ENCODE data around the gene TMEM208.
A peak's percentile ranks its signal among the peaks of the same experiment; 100 is the strongest.

TMEM208 gene

GRCh38 chr16:67237396-67238277 is 10.7 kb downstream of the TMEM208 start:
- no peak for DNase-seq

GRCh38 chr16:67238278-67238575 is 11.3 kb downstream of the TMEM208 start:
- no peak for DNase-seq

- DNase-seq = no peak
These were observed 12.0 kb downstream of the TMEM208 start for GRCh38 chr16:67238806-67239470.

GRCh38 chr16:67240506-67240905 is 13.6 kb downstream of the TMEM208 start:
- no peak for DNase-seq

GRCh38 chr16:67241008-67241900 is 14.3 kb downstream of the TMEM208 start:
- no peak for DNase-seq

GRCh38 chr16:67242138-67242730 is 15.3 kb downstream of the TMEM208 start:
- DNase-seq = no peak

GRCh38 chr16:67243481-67243880 is 16.6 kb downstream of the TMEM208 start:
- no peak for DNase-seq

- DNase-seq = peak; percentile 87
These were observed 17.7 kb downstream of the TMEM208 start for GRCh38 chr16:67244387-67245185.

- DNase-seq = no peak
These were observed 18.3 kb downstream of the TMEM208 start for GRCh38 chr16:67245186-67245585.

- no peak for DNase-seq
These were observed 18.7 kb downstream of the TMEM208 start for GRCh38 chr16:67245674-67246080.

GRCh38 chr16:67246081-67246755 is 19.3 kb downstream of the TMEM208 start:
- peak; percentile 81 for DNase-seq

- DNase-seq = peak; percentile 81
These were observed 19.8 kb downstream of the TMEM208 start for GRCh38 chr16:67246756-67247191.

GRCh38 chr16:67247192-67248072 is 20.5 kb downstream of the TMEM208 start, which contains the start of gene FHOD1:
Gene FHOD1 (minus strand): TSS chr16:67247481. CDS start chr16:67247410, 71 bp downstream.
- peak; percentile 100 for DNase-seq

- DNase-seq = no peak
These were observed 21.1 kb downstream of the TMEM208 start for GRCh38 chr16:67248073-67248400.

GRCh38 chr16:67248401-67249177 is 21.7 kb downstream of the TMEM208 start, which contains the start of gene SLC9A5:
Gene SLC9A5 (plus strand): TSS chr16:67248979. CDS start chr16:67249015, 36 bp downstream.
- DNase-seq = peak; percentile 78

- no peak for DNase-seq
These were observed 22.5 kb downstream of the TMEM208 start for GRCh38 chr16:67249178-67250044.

GRCh38 chr16:67250045-67250327 is 23.1 kb downstream of the TMEM208 start:
- no peak for DNase-seq
